Esophagus (tissue), 2 donors: ENCODE data around the gene ADAMTS16. TPM values are rescaled to one million over a fixed set of nuclear protein-coding genes. Genes with fewer than 3 reads are reported as not detected.

Source experiments
- H3K27ac ChIP-seq, 2 donors: one replicate each; pipeline ENCODE4 v1.5.1; 2013; ENCODE audit warnings: low read depth in 2 of 2, mild to moderate bottlenecking in 2 of 2, inconsistent platforms in 1 of 2, low read length in 1 of 2, moderate library complexity in 1 of 2
- H3K27me3 ChIP-seq, 2 donors: one replicate each; pipeline ENCODE4 v1.6.1; 2013; ENCODE audit warnings: low read length in 2 of 2, control low read depth in 1 of 2, mild to moderate bottlenecking in 1 of 2; ENCODE audit not compliant: insufficient read depth in 2 of 2, control insufficient read depth in 1 of 2
- H3K36me3 ChIP-seq, 2 donors: one replicate each; pipeline ENCODE4 v1.6.1; 2013; ENCODE audit warnings: low read length in 1 of 2; ENCODE audit not compliant: control insufficient read depth in 2 of 2, insufficient read depth in 2 of 2
- H3K4me1 ChIP-seq, 2 donors: one replicate each; pipeline ENCODE4 v1.6.1; 2013; ENCODE audit warnings: low read length in 1 of 2; ENCODE audit not compliant: control insufficient read depth in 2 of 2, insufficient read depth in 2 of 2
- H3K4me3 ChIP-seq, 2 donors: one replicate each; pipeline ENCODE4 v1.5.1; 2013; ENCODE audit warnings: low read length in 2 of 2, mild to moderate bottlenecking in 2 of 2, low read depth in 1 of 2, moderate library complexity in 1 of 2
- H3K9me3 ChIP-seq, 2 donors: one replicate each; pipeline ENCODE4 v1.6.1; 2013; ENCODE audit warnings: mild to moderate bottlenecking in 2 of 2, low read depth in 1 of 2, low read length in 1 of 2, moderate library complexity in 1 of 2; ENCODE audit not compliant: control insufficient read depth in 2 of 2, insufficient read depth in 1 of 2
- WGBS, 2 donors: extraction: QIAGEN DNeasy Blood & Tissue Kit; methylation state at CpG; one replicate each; pipeline ENCODE4 v1.1.7; 2013; 5-methylcytosine and 5-hydroxymethylcytosine counted together
- polyA plus RNA-seq, 2 donors: library from polyadenylated mRNA; stranded (reverse); fragments of 200-250 nt; gene quantifications; one replicate each; pipeline ENCODE4 v1.2.3, GENCODE V29; 2013
- donor health status: healthy with polysubstance abuse.
- donor health status: Bipolar disorder and iron deficiency.

The ADAMTS16 gene
- polyA plus RNA-seq, 2 donors, result not detected

GRCh38 chr5:5195128-5195918 is 55.2 kb downstream of the ADAMTS16 start:
- Histone ChIP-seq H3K9me3 (no peaks in the 10 kb centered on the region), H3K4me3 (no peak overlapping the region), H3K36me3 (no peaks in the 10 kb centered on the region), H3K27ac (no peak overlapping the region), H3K27me3 (no peaks in the 10 kb centered on the region), H3K4me1 (no peaks in the 10 kb centered on the region)
- WGBS, 2 donors, result 92 to 93% methylated on average over 4 of the region's 4 CpGs

- H3K27ac ChIP-seq, result no peak overlapping the region
- 85 to 87% methylated on average over 7 of the region's 7 CpGs for WGBS, 2 donors
Observed at GRCh38 chr5:5198135-5198534, 58.0 kb downstream of the ADAMTS16 start.

GRCh38 chr5:5198815-5199214 is 58.7 kb downstream of the ADAMTS16 start:
- H3K27me3 ChIP-seq, result no peaks in the 10 kb centered on the region
- H3K9me3 ChIP-seq, result peaks cover 0 to 2% of the 10 kb centered on the region in 2 donors
- no peaks in the 10 kb centered on the region for H3K4me1 ChIP-seq
- no peak overlapping the region for H3K27ac ChIP-seq
- no peaks in the 10 kb centered on the region for H3K36me3 ChIP-seq
- H3K4me3 ChIP-seq, result no peak overlapping the region
- WGBS, 2 donors, result 0% methylated on average over 1 of the region's 1 CpG

More at GRCh38 chr5:5198135-5198534, 58.0 kb downstream of the ADAMTS16 start:
- H3K4me1 ChIP-seq, result no peaks in the 10 kb centered on the region
- H3K36me3 ChIP-seq, result no peaks in the 10 kb centered on the region
- peaks cover 0 to 2% of the 10 kb centered on the region in 2 donors for H3K9me3 ChIP-seq
- H3K27me3 ChIP-seq, result no peaks in the 10 kb centered on the region
- H3K4me3 ChIP-seq, result no peak overlapping the region

- 43 to 48% methylated on average over 6 of the region's 6 CpGs for WGBS, 2 donors
- no peak overlapping the region for H3K4me3 ChIP-seq
- H3K27ac ChIP-seq, result no peak overlapping the region
- peaks cover 0 to 2% of the 10 kb centered on the region in 2 donors for H3K9me3 ChIP-seq
- no peaks in the 10 kb centered on the region for H3K36me3 ChIP-seq
- no peaks in the 10 kb centered on the region for H3K27me3 ChIP-seq
- no peaks in the 10 kb centered on the region for H3K4me1 ChIP-seq
Observed at GRCh38 chr5:5199495-5199894, 59.4 kb downstream of the ADAMTS16 start.

- no peaks in the 10 kb centered on the region for H3K4me1 ChIP-seq
- peaks cover 0 to 2% of the 10 kb centered on the region in 2 donors for H3K9me3 ChIP-seq
- no peak overlapping the region for H3K4me3 ChIP-seq
- H3K36me3 ChIP-seq, result no peaks in the 10 kb centered on the region
- H3K27me3 ChIP-seq, result no peaks in the 10 kb centered on the region
- H3K27ac ChIP-seq, result no peak overlapping the region
- 88 to 90% methylated on average over 5 of the region's 5 CpGs for WGBS, 2 donors
Observed at GRCh38 chr5:5200133-5200532, 60.0 kb downstream of the ADAMTS16 start.

- WGBS, 2 donors, result 31 to 35% methylated on average over 2 of the region's 2 CpGs
- H3K4me1 ChIP-seq, result no peaks in the 10 kb centered on the region
- H3K27ac ChIP-seq, result no peak overlapping the region
Observed at GRCh38 chr5:5202321-5202720, 62.2 kb downstream of the ADAMTS16 start.

GRCh38 chr5:5203451-5203850 is 63.3 kb downstream of the ADAMTS16 start:
- Histone ChIP-seq H3K27me3 (no peaks in the 10 kb centered on the region), H3K4me3 (no peak overlapping the region), H3K9me3 (peaks cover 0 to 2% of the 10 kb centered on the region in 2 donors), H3K27ac (no peak overlapping the region), H3K36me3 (no peaks in the 10 kb centered on the region), H3K4me1 (no peaks in the 10 kb centered on the region)
- 70 to 74% methylated on average over 2 of the region's 2 CpGs for WGBS, 2 donors

More at GRCh38 chr5:5202321-5202720, 62.2 kb downstream of the ADAMTS16 start:
- Histone ChIP-seq H3K36me3 (no peaks in the 10 kb centered on the region), H3K9me3 (peaks cover 0 to 2% of the 10 kb centered on the region in 2 donors), H3K4me3 (no peak overlapping the region), H3K27me3 (no peaks in the 10 kb centered on the region)

- no peaks in the 10 kb centered on the region for H3K4me1 ChIP-seq
- 88 to 89% methylated on average over 3 of the region's 3 CpGs for WGBS, 2 donors
Observed at GRCh38 chr5:5207828-5208227, 67.7 kb downstream of the ADAMTS16 start.

GRCh38 chr5:5209089-5209488 is 69.0 kb downstream of the ADAMTS16 start:
- H3K27me3 ChIP-seq, result no peaks in the 10 kb centered on the region
- no peaks in the 10 kb centered on the region for H3K9me3 ChIP-seq
- H3K4me3 ChIP-seq, result no peak overlapping the region
- H3K27ac ChIP-seq, result no peak overlapping the region
- WGBS, 2 donors, result 26 to 37% methylated on average over 5 of the region's 5 CpGs
- no peaks in the 10 kb centered on the region for H3K4me1 ChIP-seq
- H3K36me3 ChIP-seq, result no peaks in the 10 kb centered on the region

More at GRCh38 chr5:5207828-5208227, 67.7 kb downstream of the ADAMTS16 start:
- no peaks in the 10 kb centered on the region for H3K36me3 ChIP-seq
- H3K4me3 ChIP-seq, result no peak overlapping the region
- no peaks in the 10 kb centered on the region for H3K9me3 ChIP-seq
- no peak overlapping the region for H3K27ac ChIP-seq
- H3K27me3 ChIP-seq, result no peaks in the 10 kb centered on the region
